HUES48 (cell line): ENCODE measurements around the gene ZBTB24.
A peak's percentile ranks its signal among the peaks of the same experiment; 100 is the strongest.

ENCODE experiments used
- H3K27ac ChIP-seq: one replicate; pipeline ENCODE4 v1.7.0; 2013; ENCODE audit warnings: low read depth, low read length, inconsistent platforms
- H3K27me3 ChIP-seq: 2 replicates; pipeline ENCODE4 v1.6.1; 2013; ENCODE audit warnings: mild to moderate bottlenecking, low read length; ENCODE audit not compliant: control insufficient read depth, insufficient read depth
- H3K36me3 ChIP-seq: 2 replicates; pipeline ENCODE4 v1.6.1; 2013; ENCODE audit warnings: low read length; ENCODE audit not compliant: control insufficient read depth, insufficient read depth
- H3K4me1 ChIP-seq: 2 replicates; pipeline ENCODE4 v1.6.1; 2013; ENCODE audit warnings: mild to moderate bottlenecking, low read length; ENCODE audit not compliant: control insufficient read depth, insufficient read depth
- H3K4me3 ChIP-seq: 2 replicates; pipeline ENCODE4 v1.5.1; 2013; ENCODE audit warnings: mild to moderate bottlenecking, low read depth, low read length
- H3K9ac ChIP-seq: 2 replicates; pipeline ENCODE4 v1.6.1; 2013; ENCODE audit warnings: mild to moderate bottlenecking, low read depth, low read length, moderate library complexity
- H3K9me3 ChIP-seq: 2 replicates; pipeline ENCODE4 v1.6.1; 2013; ENCODE audit warnings: low read length; ENCODE audit not compliant: control insufficient read depth, insufficient read depth

The ZBTB24 gene

DNA sequence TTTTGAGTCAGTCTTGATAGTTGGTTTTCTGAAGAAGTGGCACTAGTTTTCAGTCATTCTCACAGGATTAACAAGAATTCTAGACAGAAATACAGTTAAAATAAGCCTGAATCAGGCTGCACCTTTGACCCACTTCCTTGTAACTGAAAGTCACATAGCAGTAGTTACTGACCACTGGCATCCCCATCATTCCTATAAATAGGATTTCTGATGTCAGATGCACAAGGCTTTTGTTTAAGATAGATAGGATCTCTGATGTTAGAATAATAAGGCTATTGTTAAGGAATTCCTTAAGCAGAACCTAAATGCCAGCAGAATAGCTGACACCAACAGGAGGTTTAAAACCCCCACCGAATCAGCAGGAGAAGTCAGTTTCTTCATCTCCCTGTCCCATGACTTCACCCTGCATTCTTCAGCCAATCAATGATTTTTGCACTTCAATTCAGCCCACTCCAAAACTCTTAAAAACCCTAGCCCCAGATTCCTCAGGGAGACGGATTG lies 30.6 kb upstream of the ZBTB24 start:
- Histone ChIP-seq H3K4me3 (peak overlapping the region; percentile 22), H3K27me3 (no peaks in the 10 kb centered on the region), H3K4me1 (peaks cover 28% of the 10 kb centered on the region), H3K27ac (peak overlapping the region; percentile 92), H3K36me3 (no peaks in the 10 kb centered on the region), H3K9ac (peak overlapping the region; percentile 25; the same call in 1 of the 2 replicates), H3K9me3 (peaks cover 26% of the 10 kb centered on the region)

DNA sequence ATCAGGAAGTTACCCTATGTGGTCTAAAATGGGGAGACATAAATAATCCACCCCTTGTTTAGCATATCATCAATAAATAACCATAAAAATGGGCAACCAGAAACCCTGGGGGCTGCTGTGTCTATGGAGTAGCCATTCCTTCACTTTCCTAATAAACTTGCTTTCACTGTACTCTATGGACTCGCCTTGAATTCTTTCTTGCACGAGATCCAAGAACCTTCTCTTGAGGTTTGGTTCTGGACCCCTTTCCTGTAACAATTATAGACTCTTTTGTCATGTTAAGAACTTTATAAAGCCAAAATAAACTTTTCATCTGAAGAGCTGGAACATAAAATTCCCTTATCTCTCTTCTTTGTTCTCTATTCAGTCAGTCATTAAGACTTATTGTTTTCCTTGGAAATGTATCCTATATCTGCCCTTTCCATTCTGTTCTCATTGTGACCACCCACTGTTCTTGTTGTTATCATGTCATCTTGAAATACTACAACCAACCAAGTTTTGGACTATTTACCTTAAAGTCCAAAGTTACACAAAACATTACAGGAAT lies 29.3 kb upstream of the ZBTB24 start:
- Histone ChIP-seq H3K36me3 (no peaks in the 10 kb centered on the region), H3K27me3 (no peaks in the 10 kb centered on the region), H3K9me3 (peaks cover 26% of the 10 kb centered on the region), H3K27ac (peak overlapping the region; percentile 8), H3K4me1 (peaks cover 41% of the 10 kb centered on the region), H3K9ac (no peak overlapping the region), H3K4me3 (no peak overlapping the region)

DNA sequence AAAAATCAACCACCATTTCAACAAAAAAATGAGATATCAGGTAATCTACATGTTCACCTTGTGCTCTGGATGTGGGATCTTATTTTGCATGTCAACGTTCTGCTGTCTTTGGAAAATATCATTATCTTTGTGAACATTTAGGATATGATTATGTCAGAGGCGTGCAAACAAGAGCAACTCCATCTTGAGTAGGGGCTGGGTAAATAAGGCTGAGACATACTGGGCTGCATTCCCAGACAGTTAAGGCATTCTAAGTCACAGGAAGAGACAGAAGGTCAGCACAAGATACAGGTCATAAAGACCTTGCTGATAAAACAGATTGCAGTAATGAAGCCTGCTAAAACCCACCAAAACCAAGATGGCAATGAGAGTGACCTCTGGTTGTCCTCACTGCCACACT lies 28.8 kb upstream of the ZBTB24 start:
- H3K36me3 ChIP-seq, result no peaks in the 10 kb centered on the region
- no peak overlapping the region for H3K4me3 ChIP-seq
- no peak overlapping the region for H3K9ac ChIP-seq
- H3K27ac ChIP-seq, result no peak overlapping the region
- H3K9me3 ChIP-seq, result peaks cover 26% of the 10 kb centered on the region
- H3K27me3 ChIP-seq, result no peaks in the 10 kb centered on the region
- H3K4me1 ChIP-seq, result peaks cover 46% of the 10 kb centered on the region

DNA sequence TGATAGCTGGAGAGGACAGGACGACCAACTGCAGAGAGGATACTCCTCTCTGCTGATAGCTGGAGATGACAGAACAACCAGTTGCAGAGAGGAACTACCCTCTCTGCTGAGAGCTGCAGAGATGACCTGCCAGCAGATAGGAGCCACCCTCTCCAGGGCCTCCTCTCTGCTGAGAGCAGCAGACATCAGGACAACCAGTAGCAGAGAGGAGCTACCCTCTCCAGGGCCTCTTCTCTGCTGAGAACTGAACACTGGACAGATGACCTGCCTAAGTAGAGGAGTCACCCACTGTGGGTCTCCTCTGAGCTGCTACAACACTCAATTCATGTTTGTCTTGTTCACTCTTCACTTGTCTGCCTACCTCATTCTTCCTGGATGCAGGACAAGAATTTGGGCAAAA lies 27.3 kb upstream of the ZBTB24 start:
- Histone ChIP-seq H3K4me3 (no peak overlapping the region), H3K27me3 (no peaks in the 10 kb centered on the region), H3K9ac (no peak overlapping the region), H3K4me1 (peaks cover 47% of the 10 kb centered on the region), H3K9me3 (peaks cover 26% of the 10 kb centered on the region), H3K36me3 (no peaks in the 10 kb centered on the region), H3K27ac (no peak overlapping the region)

DNA sequence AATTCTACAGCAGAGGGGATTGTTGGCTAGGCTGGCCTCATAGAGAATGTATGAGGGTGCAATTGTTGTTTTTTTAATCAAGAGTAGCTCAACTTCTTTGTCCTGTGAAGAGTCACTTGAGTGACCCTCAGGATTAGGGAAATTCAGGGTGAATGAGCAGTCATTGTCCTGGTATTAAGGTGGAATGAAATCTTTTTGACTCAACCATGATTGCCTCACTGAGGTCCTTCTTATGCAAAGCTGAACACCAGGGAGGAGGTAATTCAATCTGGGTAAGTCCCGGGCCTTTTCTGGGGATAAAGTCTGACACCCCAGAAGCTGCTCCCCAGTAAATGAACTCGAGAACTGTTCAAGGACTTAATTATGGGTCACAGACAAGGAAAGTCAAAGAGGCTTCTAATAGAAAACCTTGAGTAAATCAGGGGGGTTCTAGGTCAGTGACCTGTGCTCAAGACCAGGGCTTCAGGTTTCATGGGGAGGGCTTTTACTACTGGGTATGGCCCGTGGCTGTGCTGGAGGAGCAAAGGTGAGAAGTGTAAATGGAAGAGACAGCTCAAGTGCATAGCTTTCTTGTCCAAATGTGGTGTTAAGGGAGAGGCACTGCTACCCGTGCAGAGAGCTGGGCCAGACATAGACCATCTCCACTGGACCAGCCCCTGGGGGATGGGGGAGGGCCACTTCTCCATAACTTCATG lies 25.3 kb upstream of the ZBTB24 start:
- H3K4me1 ChIP-seq, result peaks cover 35% of the 10 kb centered on the region
- peaks cover 26% of the 10 kb centered on the region for H3K9me3 ChIP-seq
- peak overlapping the region; percentile 96 for H3K27ac ChIP-seq
- no peak overlapping the region for H3K4me3 ChIP-seq
- no peaks in the 10 kb centered on the region for H3K27me3 ChIP-seq
- no peaks in the 10 kb centered on the region for H3K36me3 ChIP-seq
- H3K9ac ChIP-seq, result peak overlapping the region; percentile 22; the same call in 1 of the 2 replicates

DNA sequence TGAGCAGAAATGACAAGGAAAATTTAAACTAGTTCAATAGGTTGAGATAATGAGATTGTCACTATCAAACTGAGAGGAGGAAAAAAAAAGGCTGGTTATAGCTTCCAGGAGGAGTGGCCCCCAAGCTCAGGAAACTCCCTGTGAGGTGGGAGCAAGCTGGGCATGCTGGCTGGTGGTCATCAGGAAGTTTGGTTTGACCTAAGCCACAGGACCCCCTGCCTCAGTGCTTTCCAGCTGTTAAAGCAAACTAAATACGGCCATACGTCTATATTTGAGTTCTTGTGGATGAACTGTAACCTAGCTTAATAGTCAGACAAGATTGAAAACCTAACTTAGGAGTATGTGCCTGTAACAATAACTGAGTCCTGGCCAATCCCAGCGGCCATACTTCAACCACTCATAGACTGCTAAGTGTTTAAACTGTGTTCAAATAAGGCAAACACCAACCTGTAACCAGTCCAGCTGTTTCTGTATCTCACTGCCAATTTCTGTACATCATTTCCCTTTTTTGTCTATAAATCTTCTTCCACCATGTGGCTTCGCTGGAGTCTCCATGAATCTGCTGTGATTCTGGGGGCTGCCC lies 24.6 kb upstream of the ZBTB24 start:
- Histone ChIP-seq H3K27ac (peak overlapping the region; percentile 96), H3K9me3 (peaks cover 26% of the 10 kb centered on the region), H3K27me3 (no peaks in the 10 kb centered on the region), H3K4me1 (peaks cover 29% of the 10 kb centered on the region), H3K4me3 (no peak overlapping the region), H3K9ac (peak overlapping the region; percentile 22; the same call in 1 of the 2 replicates), H3K36me3 (no peaks in the 10 kb centered on the region)

DNA sequence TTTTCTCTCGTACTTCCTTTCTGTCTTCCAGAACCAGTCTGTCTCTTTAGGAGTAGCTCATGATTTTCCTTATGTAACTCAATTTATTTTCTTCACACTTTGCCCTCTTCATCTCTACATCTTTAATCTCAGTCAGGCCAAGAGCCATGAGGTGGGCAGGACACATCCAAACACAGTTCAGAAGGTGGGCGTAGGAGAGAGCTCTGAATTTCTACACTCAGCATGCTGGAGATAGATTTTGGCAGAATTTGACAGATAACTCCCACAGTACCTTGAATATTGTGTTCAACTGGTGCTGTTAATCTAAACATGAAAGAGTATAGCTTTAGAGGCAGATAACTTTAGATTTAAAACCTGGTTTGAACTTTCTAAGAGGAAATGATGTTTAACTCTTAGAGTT lies 23.8 kb upstream of the ZBTB24 start:
- H3K27ac ChIP-seq, result peak overlapping the region; percentile 96
- H3K9ac ChIP-seq, result no peak overlapping the region
- peaks cover 26% of the 10 kb centered on the region for H3K4me1 ChIP-seq
- H3K27me3 ChIP-seq, result no peaks in the 10 kb centered on the region
- peaks cover 25% of the 10 kb centered on the region for H3K9me3 ChIP-seq
- no peak overlapping the region for H3K4me3 ChIP-seq
- H3K36me3 ChIP-seq, result no peaks in the 10 kb centered on the region

DNA sequence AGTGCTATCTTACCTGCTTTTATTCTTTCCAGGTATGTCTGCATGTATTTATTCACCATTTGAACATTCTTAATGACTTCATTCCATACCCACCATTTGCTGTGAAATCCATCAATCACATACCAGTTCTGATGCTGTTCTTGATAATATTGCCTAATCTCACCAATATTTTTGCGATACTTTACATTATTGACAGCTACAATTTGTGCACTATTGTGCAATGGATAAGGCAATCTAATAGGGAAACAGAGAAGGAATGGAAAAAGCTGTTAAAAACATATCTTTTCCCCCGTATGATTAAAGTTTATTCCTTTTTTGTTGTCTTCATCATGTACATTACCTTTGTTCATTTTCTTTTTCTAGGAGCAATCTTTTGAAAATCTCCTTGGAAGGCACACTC lies 23.3 kb upstream of the ZBTB24 start:
- Histone ChIP-seq H3K9me3 (peaks cover 20% of the 10 kb centered on the region), H3K4me3 (no peak overlapping the region), H3K4me1 (peaks cover 26% of the 10 kb centered on the region), H3K36me3 (no peaks in the 10 kb centered on the region), H3K27ac (no peak overlapping the region), H3K27me3 (no peaks in the 10 kb centered on the region), H3K9ac (no peak overlapping the region)

DNA sequence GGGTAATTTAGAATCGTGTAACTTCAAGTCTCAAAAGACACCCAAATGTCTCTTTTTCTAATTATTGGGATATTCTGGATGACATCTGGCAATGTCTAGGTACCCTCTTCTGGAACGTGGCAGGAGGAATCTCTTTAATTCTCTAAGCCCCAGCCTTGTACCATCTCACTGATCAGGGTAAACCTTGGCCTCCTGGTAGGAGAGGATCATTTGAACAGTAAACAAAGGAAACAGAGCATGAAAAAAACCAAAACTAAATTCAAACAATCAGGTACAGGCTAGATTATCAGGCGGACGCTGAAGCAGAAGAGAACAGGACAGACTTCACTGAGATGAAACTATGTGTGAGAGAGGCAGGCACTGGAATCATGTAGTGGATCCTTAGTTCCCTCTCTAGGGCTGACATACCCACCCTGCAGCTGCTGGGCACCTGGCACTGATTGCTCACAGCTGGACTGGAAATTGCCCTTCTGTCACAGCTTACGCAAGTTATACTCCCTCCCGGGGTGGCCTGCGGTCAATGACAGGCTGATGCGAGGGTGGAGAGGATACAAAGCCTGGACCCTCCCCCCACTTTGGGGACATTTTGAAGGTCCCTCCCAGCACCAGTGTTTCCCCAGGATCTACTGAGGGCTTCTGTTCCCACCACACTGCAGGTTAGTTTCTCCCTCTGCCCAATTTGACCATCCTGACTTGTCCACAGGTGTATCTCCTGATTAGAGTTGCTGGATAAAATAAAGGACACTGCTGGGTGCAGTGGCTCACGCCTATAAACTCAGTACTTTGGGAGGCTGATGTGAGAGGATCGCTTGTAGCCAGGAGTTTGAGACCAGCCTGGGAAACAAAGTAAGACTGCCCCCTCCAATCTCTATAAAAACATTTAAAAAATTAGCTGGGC lies 20.6 kb upstream of the ZBTB24 start:
- Histone ChIP-seq H3K27ac (no peak overlapping the region), H3K36me3 (no peaks in the 10 kb centered on the region), H3K4me3 (no peak overlapping the region), H3K9ac (no peak overlapping the region), H3K27me3 (no peaks in the 10 kb centered on the region), H3K9me3 (no peaks in the 10 kb centered on the region), H3K4me1 (peaks cover 24% of the 10 kb centered on the region)

DNA sequence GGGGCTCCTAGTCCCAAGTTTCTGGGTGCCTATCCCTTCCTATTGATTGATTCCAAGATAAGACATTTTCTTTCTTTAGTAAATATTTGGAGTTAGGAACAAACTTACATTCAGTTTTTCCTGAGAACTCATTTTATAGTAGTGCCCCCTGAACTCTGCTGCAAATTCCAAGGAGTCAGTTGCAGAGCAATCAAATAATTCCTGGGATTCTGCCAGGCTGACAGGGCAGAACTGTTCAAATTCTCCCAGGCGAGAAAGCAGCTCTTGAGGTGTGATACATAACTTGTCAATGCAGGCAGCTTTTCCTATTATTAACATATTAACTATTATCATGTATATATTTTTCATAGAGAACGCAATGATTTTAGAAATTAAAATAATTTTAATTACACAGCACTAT lies 15.9 kb upstream of the ZBTB24 start:
- Histone ChIP-seq H3K9ac (no peak overlapping the region), H3K27me3 (no peaks in the 10 kb centered on the region), H3K27ac (no peak overlapping the region), H3K36me3 (no peaks in the 10 kb centered on the region), H3K4me3 (no peak overlapping the region), H3K4me1 (peaks cover 24% of the 10 kb centered on the region), H3K9me3 (no peaks in the 10 kb centered on the region)
